Adrenal gland (tissue), 5 donors: ENCODE measurements around the gene ATP6V1C2.

Experiments
- CTCF ChIP-seq, 6 experiments: fragments of 450-650 bp in 4 of 6; fragments of 200-600 bp in 2 of 6; sonication (generic) in 1 of 6; IDR thresholded peaks; 1 replicate in 5 of 6; 2 replicates in 1 of 6; pipeline versions ENCODE4 v1.5.1 to v1.8.0; 2016 to 2021; ENCODE audit warnings: antibody characterized with exemption in 6 of 6, mild to moderate bottlenecking in 2 of 6, moderate library complexity in 1 of 6
- POLR2A ChIP-seq, 2 donors: fragments of 450-650 bp; IDR thresholded peaks; one replicate each; pipeline ENCODE4 v1.6.1; 2017; ENCODE audit warnings: antibody characterized with exemption in 2 of 2, mild to moderate bottlenecking in 2 of 2, moderate library complexity in 1 of 2
- donor health status: DM: no; HTN: no; CAD: no.

DNA sequence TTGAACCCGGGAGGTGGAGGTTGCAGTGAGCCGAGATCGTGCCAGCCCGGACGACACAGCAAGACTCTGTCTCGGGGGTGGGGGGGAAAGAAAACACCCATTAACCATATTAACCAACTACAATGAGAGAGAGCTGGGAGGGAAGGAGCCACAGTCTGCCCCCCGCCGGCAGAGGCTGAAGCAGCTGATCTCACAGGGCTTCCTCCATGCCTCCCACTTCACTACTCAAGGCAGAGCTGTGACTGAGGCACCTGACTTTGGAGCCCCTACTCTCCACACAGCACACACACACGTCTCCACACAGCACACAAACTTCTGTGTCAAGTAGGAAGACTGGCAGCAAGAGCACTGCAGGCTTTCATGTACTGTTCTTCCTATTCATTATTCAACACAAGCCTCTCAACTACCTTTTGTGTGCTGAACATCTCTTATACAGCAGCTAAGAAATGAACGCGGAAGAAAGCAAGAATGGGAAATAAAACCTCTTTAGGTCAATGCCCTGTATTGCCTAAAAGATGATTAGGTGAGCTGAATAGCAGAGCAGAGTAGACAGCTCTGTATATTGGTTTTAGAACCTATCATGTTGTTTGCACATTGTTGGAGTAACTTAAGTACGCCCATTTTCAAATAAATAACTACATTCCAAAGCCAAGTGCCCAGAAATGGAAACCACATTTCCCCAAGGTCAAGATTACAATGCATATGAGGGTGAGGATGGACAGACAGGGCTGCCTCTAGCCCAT lies 65.0 kb downstream of the ATP6V1C2 start:
- no peak for TF ChIP-seq CTCF (IDR thresholded peaks at IDR 0.05)
- no peak for TF ChIP-seq POLR2A (IDR thresholded peaks at IDR 0.05)
